Measurements from ENCODE around the gene DOK1.

DOK1 gene

DNA sequence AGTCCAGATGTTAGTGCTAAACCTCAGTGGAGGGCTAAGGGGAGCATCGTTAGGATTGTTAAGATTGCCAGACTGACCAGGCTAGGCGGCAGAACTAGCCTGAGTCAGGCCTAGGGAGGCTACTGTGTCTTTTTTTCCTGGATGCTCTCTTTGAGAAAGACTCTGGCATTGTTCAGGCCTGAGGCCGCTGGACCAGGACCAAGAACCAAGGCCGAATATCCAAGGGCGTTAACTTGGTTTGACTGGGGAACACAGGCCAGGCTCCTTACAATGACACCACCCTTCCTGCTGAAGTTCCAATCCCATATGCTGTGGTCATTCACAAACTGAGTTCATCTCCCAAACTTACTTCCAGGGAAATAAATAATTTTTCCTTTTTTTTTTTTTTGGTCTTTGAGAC lies 14.2 kb upstream of the DOK1 start:
- no peak for DNase-seq (ENCODE audit: extremely low read depth, insufficient read length)
- TF ChIP-seq, protein P1, sequence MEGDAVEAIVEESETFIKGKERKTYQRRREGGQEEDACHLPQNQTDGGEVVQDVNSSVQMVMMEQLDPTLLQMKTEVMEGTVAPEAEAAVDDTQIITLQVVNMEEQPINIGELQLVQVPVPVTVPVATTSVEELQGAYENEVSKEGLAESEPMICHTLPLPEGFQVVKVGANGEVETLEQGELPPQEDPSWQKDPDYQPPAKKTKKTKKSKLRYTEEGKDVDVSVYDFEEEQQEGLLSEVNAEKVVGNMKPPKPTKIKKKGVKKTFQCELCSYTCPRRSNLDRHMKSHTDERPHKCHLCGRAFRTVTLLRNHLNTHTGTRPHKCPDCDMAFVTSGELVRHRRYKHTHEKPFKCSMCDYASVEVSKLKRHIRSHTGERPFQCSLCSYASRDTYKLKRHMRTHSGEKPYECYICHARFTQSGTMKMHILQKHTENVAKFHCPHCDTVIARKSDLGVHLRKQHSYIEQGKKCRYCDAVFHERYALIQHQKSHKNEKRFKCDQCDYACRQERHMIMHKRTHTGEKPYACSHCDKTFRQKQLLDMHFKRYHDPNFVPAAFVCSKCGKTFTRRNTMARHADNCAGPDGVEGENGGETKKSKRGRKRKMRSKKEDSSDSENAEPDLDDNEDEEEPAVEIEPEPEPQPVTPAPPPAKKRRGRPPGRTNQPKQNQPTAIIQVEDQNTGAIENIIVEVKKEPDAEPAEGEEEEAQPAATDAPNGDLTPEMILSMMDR (IDR thresholded peaks at IDR 0.05; ENCODE audit: insufficient read depth, low read length, poor library complexity, severe bottlenecking), result no peak

DNA sequence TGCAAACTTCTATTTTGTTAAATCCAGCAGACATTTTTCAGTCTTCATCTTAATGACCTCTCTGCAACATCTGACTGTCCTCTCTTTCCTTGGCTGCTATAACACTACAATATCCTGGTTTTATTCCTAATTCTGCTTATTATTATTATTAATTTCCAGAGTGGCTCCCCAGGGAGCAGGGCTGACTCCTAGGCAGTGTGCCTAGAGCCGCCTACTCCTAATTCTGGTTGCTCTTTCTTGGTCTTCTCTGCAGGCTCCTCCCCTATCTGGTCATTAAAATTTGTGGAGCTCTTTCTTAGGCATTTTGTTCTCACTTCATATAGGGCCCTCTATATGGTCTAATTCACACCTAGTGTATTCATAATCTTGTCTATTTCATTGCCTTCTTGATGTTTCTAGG lies 11.5 kb upstream of the DOK1 start:
- H3K36me3 ChIP-seq (ENCODE audit: control insufficient read depth, insufficient read depth, low read length), result peaks cover 4% of the 10 kb centered on the region
- TF ChIP-seq, protein P1 (IDR thresholded peaks at IDR 0.05; ENCODE audit: insufficient read depth, low read length, poor library complexity, severe bottlenecking), result no peak
- no peaks in the 10 kb centered on the region for H3K27me3 ChIP-seq (replicated peaks; ENCODE audit: control insufficient read depth, insufficient read depth, low read length)
- no peak overlapping the region for H3K4me3 ChIP-seq (replicated peaks; ENCODE audit: low read depth, low read length)
- no peak for DNase-seq (ENCODE audit: extremely low read depth, insufficient read length)

More for the DNA sequence above, 14.2 kb upstream of the DOK1 start:
- Histone ChIP-seq H3K36me3 (ENCODE audit: control insufficient read depth, insufficient read depth, low read length) (peaks cover 12% of the 10 kb centered on the region), H3K4me3 (replicated peaks; ENCODE audit: low read depth, low read length) (no peak overlapping the region), H3K27me3 (replicated peaks; ENCODE audit: control insufficient read depth, insufficient read depth, low read length) (no peaks in the 10 kb centered on the region)

DNA sequence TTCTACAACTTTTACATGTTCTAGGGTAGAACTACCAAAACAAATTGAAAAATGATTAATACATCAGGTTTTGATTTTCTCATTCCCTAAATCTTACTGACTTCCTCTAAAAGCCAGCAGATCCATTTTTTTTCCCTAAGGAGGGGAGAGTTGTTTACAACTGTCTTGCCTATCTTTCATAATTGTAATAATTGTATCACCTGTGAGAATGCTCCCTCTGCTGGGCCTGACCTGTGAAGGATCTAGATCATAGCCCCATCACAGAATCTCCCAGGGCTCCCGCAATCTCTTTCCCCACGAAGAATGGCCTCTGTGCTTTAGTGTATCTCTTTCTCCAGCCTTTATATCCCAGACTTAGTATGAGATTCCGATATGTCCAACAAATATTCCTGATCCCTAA lies 9.9 kb upstream of the DOK1 start:
- TF ChIP-seq, protein P1 (IDR thresholded peaks at IDR 0.05; ENCODE audit: insufficient read depth, low read length, poor library complexity, severe bottlenecking), result peak; percentile 33
- Histone ChIP-seq H3K27me3 (replicated peaks; ENCODE audit: control insufficient read depth, insufficient read depth, low read length) (no peaks in the 10 kb centered on the region), H3K4me3 (replicated peaks; ENCODE audit: low read depth, low read length) (no peak overlapping the region), H3K36me3 (ENCODE audit: control insufficient read depth, insufficient read depth, low read length) (peaks cover 4% of the 10 kb centered on the region)
- DNase-seq (ENCODE audit: extremely low read depth, insufficient read length), result no peak

DNA sequence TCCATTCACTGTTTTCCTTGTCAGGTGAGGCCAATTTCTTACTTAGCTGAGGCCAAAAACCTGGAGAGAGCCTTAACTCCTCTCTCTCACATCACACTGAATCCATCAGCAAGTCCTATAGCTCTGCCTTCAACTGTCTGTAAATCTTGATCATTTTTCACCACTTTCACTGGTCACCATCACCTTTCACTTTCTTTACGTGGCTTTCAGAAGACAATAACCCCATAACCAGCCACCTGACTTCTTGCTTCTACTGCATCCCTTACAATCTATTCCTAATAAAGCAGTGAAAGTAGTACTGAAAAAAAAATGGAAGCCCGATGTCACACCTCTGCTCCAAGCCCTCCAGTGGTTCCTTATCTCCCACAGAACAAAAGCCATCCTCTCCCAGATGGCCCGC lies 8.5 kb upstream of the DOK1 start:
- Histone ChIP-seq H3K36me3 (ENCODE audit: control insufficient read depth, insufficient read depth, low read length) (no peaks in the 10 kb centered on the region; the same call in none of the 2 replicates), H3K27me3 (replicated peaks; ENCODE audit: control insufficient read depth, insufficient read depth, low read length) (no peaks in the 10 kb centered on the region), H3K4me3 (replicated peaks; ENCODE audit: low read depth, low read length) (no peak overlapping the region)
- TF ChIP-seq, protein P1 (IDR thresholded peaks at IDR 0.05; ENCODE audit: insufficient read depth, low read length, poor library complexity, severe bottlenecking), result no peak
- no peak for DNase-seq (ENCODE audit: extremely low read depth, insufficient read length)

DNA sequence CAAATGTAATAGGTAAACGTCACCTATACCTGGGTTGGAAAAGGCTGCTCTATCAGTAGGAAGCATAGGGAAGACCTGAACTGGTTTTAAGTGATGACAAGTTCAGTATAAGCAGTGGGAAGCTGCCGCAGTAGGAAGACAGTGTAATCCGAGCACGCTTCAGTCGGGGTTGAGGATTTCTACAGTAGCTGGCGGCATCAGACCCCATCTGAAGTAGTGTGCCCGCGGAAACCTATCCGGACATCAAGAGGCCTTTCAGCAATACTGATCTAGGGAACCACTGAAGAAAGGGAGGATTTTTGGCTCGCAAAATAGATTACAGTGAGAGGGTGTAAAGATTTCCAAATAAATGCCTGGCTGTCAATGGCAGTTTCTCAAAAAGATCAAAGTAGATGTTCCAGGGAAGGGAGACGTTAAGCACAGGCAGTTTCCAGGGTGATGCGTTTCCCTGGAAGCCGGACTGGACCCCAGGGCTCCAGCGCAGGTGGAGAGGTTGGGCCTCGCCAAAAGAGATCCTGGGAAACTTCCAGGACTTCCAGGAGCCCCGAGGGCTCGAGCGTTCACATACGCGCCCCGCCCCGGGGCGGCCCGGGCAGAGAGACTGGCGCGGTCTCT lies 6.1 kb upstream of the DOK1 start:
- no peaks in the 10 kb centered on the region; the same call in none of the 2 replicates for H3K36me3 ChIP-seq (ENCODE audit: control insufficient read depth, insufficient read depth, low read length)
- DNase-seq (ENCODE audit: extremely low read depth, insufficient read length), result no peak
- TF ChIP-seq, protein P1 (IDR thresholded peaks at IDR 0.05; ENCODE audit: insufficient read depth, low read length, poor library complexity, severe bottlenecking), result no peak
- H3K4me3 ChIP-seq (replicated peaks; ENCODE audit: low read depth, low read length), result peak overlapping the region; percentile 83
- H3K27me3 ChIP-seq (replicated peaks; ENCODE audit: control insufficient read depth, insufficient read depth, low read length), result no peaks in the 10 kb centered on the region
